K562 (cell line): ENCODE data around the gene POLE2. TPM values are rescaled to one million over a fixed set of nuclear protein-coding genes. Genes with fewer than 3 reads are reported as not detected.

ENCODE experiments used
- ATAC-seq: fragments of 200-7000 bp; cut with Tn5 transposase; 3 replicates; pipeline ENCODE4 v1.9.1; 2020; ENCODE audit warnings: moderate library complexity
- BruUV-seq: library from RNA; stranded (reverse); fragments of 400-500 nt; replicated peaks from 2 replicates; lab custom pipeline; 2021; lab: Mats Ljungman, UMichigan
- CTCF ChIA-PET: fragments of 300-600 bp; formaldehyde crosslinking; extraction: SDS; loops from one replicate; lab custom pipeline; 2021; ENCODE audit warnings: low intra/inter-chr PET ratio; lab: Yijun Ruan, JAX
- POLR2A ChIA-PET: fragments of 300-600, 350-650 bp; sonication (Branson Sonifier 250); formaldehyde crosslinking; extraction: SDS; loops from one replicate; lab custom pipeline; 2021; ENCODE audit warnings: antibody characterized with exemption, inconsistent platforms; lab: Yijun Ruan, JAX
- DNase-seq, 4 experiments: peaks; one replicate each; pipeline versions ENCODE4 v3.0.0 to v3.0.0-alpha.2; 2011 to 2018; ENCODE audit warnings: low spot score in 3 of 4, mixed read lengths in 3 of 4; ENCODE audit errors: extremely low read depth in 1 of 4
- FAIRE-seq: peaks from 2 replicates; lab custom pipeline; 2011; peaks lifted over from hg19 to GRCh38; lab: Jason Lieb, UNC
- H2AFZ ChIP-seq: 2 replicates; pipeline ENCODE4 v1.6.0; 2011; ENCODE audit warnings: low read depth, low read length, control low read depth, inconsistent platforms
- H3K27ac ChIP-seq: fragments of 200-600 bp; 3 replicates; pipeline ENCODE4 v1.8.0; 2011; ENCODE audit warnings: low read depth, mild to moderate bottlenecking, control low read depth, inconsistent platforms, low read length, moderate library complexity, mixed read lengths; ENCODE audit errors: extremely low read depth
- H3K27me3 ChIP-seq, 2 experiments: fragments of 300-600 bp in 1 of 2; 2 replicates in 1 of 2; 3 replicates in 1 of 2; pipeline versions ENCODE4 v1.6.0 to v1.8.0; 2011; ENCODE audit warnings: inconsistent platforms in 2 of 2, low read length in 2 of 2, mild to moderate bottlenecking in 1 of 2, mixed read lengths in 1 of 2, moderate library complexity in 1 of 2; ENCODE audit not compliant: control insufficient read depth in 2 of 2, insufficient read depth in 2 of 2
- H3K36me3 ChIP-seq: fragments of 300-600 bp; 3 replicates; pipeline ENCODE4 v1.8.0; 2011; ENCODE audit warnings: mild to moderate bottlenecking, low read length, inconsistent platforms; ENCODE audit not compliant: control insufficient read depth, insufficient read depth
- H3K4me1 ChIP-seq, 2 experiments: fragments of 200-600 bp in 1 of 2; replicated peaks in 1 of 2; 2 replicates in 1 of 2; 3 replicates in 1 of 2; pipeline versions ENCODE4 v1.5.1 to v1.8.0; 2011; ENCODE audit warnings: inconsistent platforms in 2 of 2, low read length in 2 of 2, mild to moderate bottlenecking in 1 of 2, mixed read lengths in 1 of 2, moderate library complexity in 1 of 2; ENCODE audit not compliant: control insufficient read depth in 2 of 2, insufficient read depth in 2 of 2
- H3K4me2 ChIP-seq: 2 replicates; pipeline ENCODE4 v1.6.1; 2011; ENCODE audit warnings: low read length, control low read depth, inconsistent platforms, mixed read lengths; ENCODE audit not compliant: insufficient read depth
- H3K4me3 ChIP-seq: fragments of 200-600 bp; sonication (generic), shearing (Covaris generic); 2 replicates; pipeline ENCODE4 v1.5.1; 2016; ENCODE audit warnings: control low read depth, inconsistent platforms
- H3K79me2 ChIP-seq: fragments of 200-600 bp; 3 replicates; pipeline ENCODE4 v1.8.0; 2011; ENCODE audit warnings: low read length, inconsistent platforms; ENCODE audit not compliant: control insufficient read depth, insufficient read depth
- H3K9ac ChIP-seq, 2 experiments: 2 replicates each; pipeline versions ENCODE4 v1.6.0 to v1.6.1; 2011; ENCODE audit warnings: low read depth in 2 of 2, low read length in 2 of 2, control low read depth in 1 of 2, inconsistent platforms in 1 of 2, mild to moderate bottlenecking in 1 of 2, mixed read lengths in 1 of 2; ENCODE audit not compliant: insufficient read depth in 1 of 2
- H3K9me1 ChIP-seq: one replicate; pipeline ENCODE4 v1.6.0; 2011; ENCODE audit warnings: inconsistent platforms, mild to moderate bottlenecking, low read length, moderate library complexity; ENCODE audit not compliant: control insufficient read depth, insufficient read depth
- H3K9me3 ChIP-seq: replicated peaks from 2 replicates; pipeline ENCODE4 v1.5.1; 2011; ENCODE audit warnings: low read depth, low read length, inconsistent platforms; ENCODE audit not compliant: control insufficient read depth, insufficient read depth
- H4K20me1 ChIP-seq: replicated peaks from 2 replicates; pipeline ENCODE4 v1.6.1; 2011; ENCODE audit warnings: low read length, inconsistent platforms, mixed read lengths; ENCODE audit not compliant: control insufficient read depth, insufficient read depth
- ARID2 ChIP-seq: fragments of 450-650 bp; IDR thresholded peaks from 2 replicates; pipeline ENCODE4 v1.6.1; 2017; ENCODE audit warnings: antibody characterized with exemption, mild to moderate bottlenecking
- CCNT2 ChIP-seq: IDR thresholded peaks from 2 replicates; pipeline ENCODE4 v1.6.1; 2011; ENCODE audit warnings: borderline replicate concordance, low read depth, mild to moderate bottlenecking, moderate library complexity, mixed read lengths, low read length; ENCODE audit not compliant: insufficient read length; ENCODE audit errors: extremely low read depth
- CHD1 ChIP-seq: fragments of 200-600 bp; sonication (generic); IDR thresholded peaks from one replicate; pipeline ENCODE4 v1.6.1; 2012; ENCODE audit warnings: mild to moderate bottlenecking, moderate library complexity, low read length, inconsistent platforms
- CREM ChIP-seq: IDR thresholded peaks from 2 replicates; pipeline ENCODE4 v1.6.1; 2014; ENCODE audit warnings: antibody characterized with exemption, low read depth
- DMBX1 ChIP-seq: fragments of 250-450 bp; sonication (Bioruptor Pico); IDR thresholded peaks from 2 replicates; pipeline ENCODE4 v1.8.0; 2022; ENCODE audit warnings: inconsistent platforms, mild to moderate bottlenecking, moderate library complexity, borderline replicate concordance
- ETV5 ChIP-seq: sonication (generic); formaldehyde crosslinking; IDR thresholded peaks from 2 replicates; pipeline ENCODE4 v1.4.0; 2020; ENCODE audit warnings: low read depth, mild to moderate bottlenecking, missing genetic modification reagents
- FUS ChIP-seq: fragments of 200-400 bp; formaldehyde crosslinking; optimal IDR thresholded peaks from 2 replicates; pipeline ENCODE3; 2017; ENCODE audit warnings: low read depth, low read length
- NFATC3 ChIP-seq: fragments of 450-650 bp; IDR thresholded peaks from 2 replicates; pipeline ENCODE4 v1.6.1; 2017; ENCODE audit warnings: mild to moderate bottlenecking
- PML ChIP-seq: IDR thresholded peaks from 2 replicates; pipeline ENCODE4 v1.6.1; 2012; ENCODE audit warnings: low read length, inconsistent platforms
- RAD51 ChIP-seq: fragments of 450-650 bp; IDR thresholded peaks from 2 replicates; pipeline ENCODE4 v1.7.1; 2016; ENCODE audit warnings: low read depth, mild to moderate bottlenecking, borderline replicate concordance
- RB1 ChIP-seq: fragments of 450-650 bp; IDR thresholded peaks from 2 replicates; pipeline ENCODE4 v1.6.1; 2017; ENCODE audit warnings: low read depth, mild to moderate bottlenecking
- RBFOX2 ChIP-seq: fragments of 200-400 bp; formaldehyde crosslinking; IDR thresholded peaks from 2 replicates; pipeline ENCODE4 v1.6.1; 2017; ENCODE audit warnings: low read depth, mild to moderate bottlenecking, low read length, moderate library complexity
- RNF2 ChIP-seq: sonication (generic); IDR thresholded peaks from 2 replicates; pipeline ENCODE4 v1.6.1; 2016
- SAFB ChIP-seq: fragments of 200-400 bp; formaldehyde crosslinking; IDR thresholded peaks from 2 replicates; pipeline ENCODE4 v1.6.1; 2017; ENCODE audit warnings: low read depth, low read length, borderline replicate concordance
- SIN3A ChIP-seq, 2 experiments: fragments of 150-350 bp in 1 of 2; IDR thresholded peaks; 2 replicates each; pipeline ENCODE4 v1.6.1; 2011 to 2016; ENCODE audit warnings: borderline replicate concordance in 2 of 2, low read depth in 2 of 2, low read length in 2 of 2, mild to moderate bottlenecking in 2 of 2, moderate library complexity in 2 of 2; ENCODE audit not compliant: control insufficient read depth in 1 of 2
- SRF ChIP-seq, 2 experiments: fragments of 250-450, 450-650 bp in 1 of 2; sonication (Bioruptor Pico) in 1 of 2; sonication (generic) in 1 of 2; formaldehyde crosslinking; IDR thresholded peaks; 2 replicates each; pipeline versions ENCODE4 v1.5.0 to v1.5.1; 2020 to 2022; ENCODE audit warnings: mild to moderate bottlenecking in 1 of 2, missing genetic modification reagents in 1 of 2
- ZBTB17 ChIP-seq: fragments of 450-650 bp; formaldehyde crosslinking; IDR thresholded peaks from 2 replicates; pipeline ENCODE4 v1.4.0; 2020; ENCODE audit warnings: mild to moderate bottlenecking
- WGBS: fragments of 100-300 bp; shearing (Covaris generic); methylation state at CpG from one replicate; pipeline ENCODE4 v1.1.6; 2016; ENCODE audit warnings: low coverage, mixed read lengths; ENCODE audit not compliant: insufficient coverage; ENCODE audit errors: missing lambda C conversion rate; 5-methylcytosine and 5-hydroxymethylcytosine counted together
- in situ Hi-C: fragments of 300-500 bp; cut with MboI; formaldehyde crosslinking; loops from 4 replicates; pipeline ENCODE4 v1.15.0; 2018; ENCODE audit warnings: inconsistent platforms, mixed read lengths
- intact Hi-C: fragments of 100-400 bp; cut with micrococcal nuclease; formaldehyde crosslinking; loops from 2 replicates; pipeline ENCODE4 v1.14.2; 2022
- polyA plus RNA-seq, 8 experiments: library from polyadenylated mRNA; depleted of rRNA in 4 of 8; stranded (reverse) in 5 of 8; unstranded in 3 of 8; fragments of >200 nt; fragmentation: Nextera tagmentation in 2 of 8; fragmentation: Illumina TruSeq in 1 of 8; extraction: Ambion mirVana in 2 of 8; extraction: Trizol in 1 of 8; gene quantifications; 2 replicates each; pipeline versions ENCODE4 v1.2.1 to v1.2.3, GENCODE V29; 2011 to 2014; ENCODE audit warnings: inconsistent platforms in 1 of 8, missing spikeins in 1 of 8
- total RNA-seq, 7 experiments: library from RNA; depleted of rRNA in 6 of 7; stranded (reverse); fragments of >200 nt in 6 of 7; fragmentation: Illumina TruSeq in 2 of 7; extraction: Trizol in 2 of 7; gene quantifications; 2 replicates each; pipeline versions ENCODE4 v1.2.1 to v1.2.3, GENCODE V29; 2011 to 2021; ENCODE audit warnings: low replicate concordance in 1 of 7
- TF ChIP-seq, protein P1 (sequence below): sonication (generic); formaldehyde crosslinking; IDR thresholded peaks from 2 replicates; pipeline ENCODE4 v1.8.0; 2022; ENCODE audit warnings: missing genetic modification reagents, mild to moderate bottlenecking, moderate library complexity, borderline replicate concordance
- TF ChIP-seq, protein P2 (sequence below): sonication (generic); formaldehyde crosslinking; IDR thresholded peaks from 2 replicates; pipeline ENCODE4 v1.8.1; 2023; ENCODE audit warnings: mild to moderate bottlenecking, missing genetic modification reagents

Gene POLE2
- total and polyA plus RNA-seq, 9 of the 15 experiments (the other 6 are each of a cell fraction or from before 2014, with no cell fraction given), result 30.7 to 78.4 (median 55.4) TPM

DNA sequence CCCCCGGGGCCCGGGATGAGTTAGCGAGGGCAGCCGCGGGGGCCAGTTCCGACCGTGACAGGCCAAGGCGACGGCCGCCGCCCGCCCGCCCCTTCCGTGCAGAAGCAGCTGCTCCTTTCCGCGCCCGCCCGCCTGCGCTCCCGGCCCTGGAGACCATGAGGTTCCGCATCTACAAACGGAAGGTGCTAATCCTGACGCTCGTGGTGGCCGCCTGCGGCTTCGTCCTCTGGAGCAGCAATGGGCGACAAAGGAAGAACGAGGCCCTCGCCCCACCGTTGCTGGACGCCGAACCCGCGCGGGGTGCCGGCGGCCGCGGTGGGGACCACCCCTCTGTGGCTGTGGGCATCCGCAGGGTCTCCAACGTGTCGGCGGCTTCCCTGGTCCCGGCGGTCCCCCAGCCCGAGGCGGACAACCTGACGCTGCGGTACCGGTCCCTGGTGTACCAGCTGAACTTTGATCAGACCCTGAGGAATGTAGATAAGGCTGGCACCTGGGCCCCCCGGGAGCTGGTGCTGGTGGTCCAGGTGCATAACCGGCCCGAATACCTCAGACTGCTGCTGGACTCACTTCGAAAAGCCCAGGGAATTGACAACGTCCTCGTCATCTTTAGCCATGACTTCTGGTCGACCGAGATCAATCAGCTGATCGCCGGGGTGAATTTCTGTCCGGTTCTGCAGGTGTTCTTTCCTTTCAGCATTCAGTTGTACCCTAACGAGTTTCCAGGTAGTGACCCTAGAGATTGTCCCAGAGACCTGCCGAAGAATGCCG, 66.7 kb downstream of the POLE2 start:
- no TSS peak for BruUV-seq
- intact Hi-C loops, result loop anchor here (5.0 to 10.0 kb wide), 2 partner anchors 34 to 156 kb away; partner anchors contain the start of gene RPS29
- peaks cover 91% of the 10 kb centered on the region for H3K79me2 ChIP-seq
- under 1% methylated on average over 28 of the region's 65 CpGs for WGBS
- H3K36me3 ChIP-seq, result peaks cover 58% of the 10 kb centered on the region
- peaks cover 7% of the 10 kb centered on the region for H4K20me1 ChIP-seq
- H3K27ac ChIP-seq, result peak overlapping the region; percentile 98
- H3K4me3 ChIP-seq, result peak overlapping the region; percentile 89
- no peaks in the 10 kb centered on the region for H3K9me3 ChIP-seq
- FAIRE-seq (no peak), ATAC-seq (peak; percentile 55), DNase-seq (peak in 1 of 4 experiments; percentile 69)
- ChIA-PET POLR2A (interaction anchor here (0.6 to 5.3 kb wide), 11 partner anchors 7 to 231 kb away, joined by 3 to 36 read pairs (median 5); partner anchors contain the start of genes DNAAF2, KLHDC2, LRR1 and NEMF), CTCF (interaction anchor here (0.6 to 0.7 kb wide), 2 partner anchors 27 to 31 kb away, joined by 3 read pairs; no protein-coding TSS in a partner anchor)
- no peaks in the 10 kb centered on the region for H3K27me3 ChIP-seq
- peaks cover 4 to 14% of the 10 kb centered on the region in 2 experiments; a peak in 4 of 5 replicates for H3K4me1 ChIP-seq
- H3K9ac ChIP-seq, result peak overlapping the region; percentile 97 to 99
- peak overlapping the region; percentile 84; the same call in 1 of the 2 replicates for H2AFZ ChIP-seq
- peak overlapping the region; percentile 82 for H3K4me2 ChIP-seq
- in situ Hi-C loops, result no loop called here
- peaks cover 3% of the 10 kb centered on the region for H3K9me1 ChIP-seq
- TF ChIP-seq SIN3A (IDR thresholded peaks at IDR 0.05; ENCODE audit: borderline replicate concordance in 2 of 2, control insufficient read depth in 1 of 2, low read depth in 2 of 2, low read length in 2 of 2) (peak in 1 of 2 experiments; percentile 5; a peak in 1 of 4 replicates), PML (no peak), RB1 (0 out of 2 replicates have a peak, but pooled peaks have one; percentile 30), FUS (peak; percentile 35), RBFOX2 (peak; percentile 10; the same call in 1 of the 2 replicates), NFATC3 (no peak), CCNT2 (peak; percentile 13), CHD1 (peak; percentile 32), DMBX1 (CRISPR knock-in tag) (no peak), RNF2 (peak; percentile 22; the same call in 1 of the 2 replicates), ARID2 (no peak), ZBTB17 (0 out of 2 replicates have a peak, but pooled peaks have one; percentile 12), SAFB (no peak), RAD51 (no peak), SRF (CRISPR knock-in tag; IDR thresholded peaks at IDR 0.05) (no peak), ETV5 (0 out of 2 replicates have a peak, but pooled peaks have one; percentile 19), CREM (no peak)
- TF ChIP-seq, protein P1, sequence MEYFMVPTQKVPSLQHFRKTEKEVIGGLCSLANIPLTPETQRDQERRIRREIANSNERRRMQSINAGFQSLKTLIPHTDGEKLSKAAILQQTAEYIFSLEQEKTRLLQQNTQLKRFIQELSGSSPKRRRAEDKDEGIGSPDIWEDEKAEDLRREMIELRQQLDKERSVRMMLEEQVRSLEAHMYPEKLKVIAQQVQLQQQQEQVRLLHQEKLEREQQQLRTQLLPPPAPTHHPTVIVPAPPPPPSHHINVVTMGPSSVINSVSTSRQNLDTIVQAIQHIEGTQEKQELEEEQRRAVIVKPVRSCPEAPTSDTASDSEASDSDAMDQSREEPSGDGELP (CRISPR knock-in tag), result peak; percentile 37
- TF ChIP-seq, protein P2, sequence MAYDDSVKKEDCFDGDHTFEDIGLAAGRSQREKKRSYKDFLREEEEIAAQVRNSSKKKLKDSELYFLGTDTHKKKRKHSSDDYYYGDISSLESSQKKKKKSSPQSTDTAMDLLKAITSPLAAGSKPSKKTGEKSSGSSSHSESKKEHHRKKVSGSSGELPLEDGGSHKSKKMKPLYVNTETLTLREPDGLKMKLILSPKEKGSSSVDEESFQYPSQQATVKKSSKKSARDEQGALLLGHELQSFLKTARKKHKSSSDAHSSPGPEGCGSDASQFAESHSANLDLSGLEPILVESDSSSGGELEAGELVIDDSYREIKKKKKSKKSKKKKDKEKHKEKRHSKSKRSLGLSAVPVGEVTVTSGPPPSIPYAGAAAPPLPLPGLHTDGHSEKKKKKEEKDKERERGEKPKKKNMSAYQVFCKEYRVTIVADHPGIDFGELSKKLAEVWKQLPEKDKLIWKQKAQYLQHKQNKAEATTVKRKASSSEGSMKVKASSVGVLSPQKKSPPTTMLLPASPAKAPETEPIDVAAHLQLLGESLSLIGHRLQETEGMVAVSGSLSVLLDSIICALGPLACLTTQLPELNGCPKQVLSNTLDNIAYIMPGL (CRISPR knock-in tag), result 0 out of 2 replicates have a peak, but pooled peaks have one; percentile 24
